Stimulated activated CD8-positive, alpha-beta memory T cell treated with anti-CD3 and anti-CD28 coated beads, Interleukin-15, amount 100 ng/mL, for 4 hours (primary cell): ENCODE data around the gene ABCA3.

Source experiments
- DNase-seq, 2 donors: peaks; one replicate each; pipeline ENCODE4 v3.0.0-alpha.2; 2020; ENCODE audit warnings: low read depth in 2 of 2

ABCA3 gene

GRCh38 chr16:2235234-2235651 lies 105.3 kb downstream of the ABCA3 start:
- DNase-seq, result no peak

GRCh38 chr16:2234813-2235170 lies 105.7 kb downstream of the ABCA3 start:
- no peak for DNase-seq

GRCh38 chr16:2233872-2234812 lies 106.4 kb downstream of the ABCA3 start:
- DNase-seq, result no peak

- DNase-seq, result no peak
Observed at GRCh38 chr16:2233046-2233775, 107.3 kb downstream of the ABCA3 start.

GRCh38 chr16:2232094-2232990 lies 108.2 kb downstream of the ABCA3 start:
- no peak for DNase-seq

- no peak for DNase-seq
Observed at GRCh38 chr16:2231016-2231931, 109.3 kb downstream of the ABCA3 start.

GRCh38 chr16:2230376-2230775 lies 110.2 kb downstream of the ABCA3 start:
- DNase-seq, result no peak

- no peak for DNase-seq
Observed at GRCh38 chr16:2229632-2230250, 110.8 kb downstream of the ABCA3 start.

- DNase-seq, result no peak
Observed at GRCh38 chr16:2229091-2229490, 111.4 kb downstream of the ABCA3 start.

GRCh38 chr16:2228161-2228824 lies 112.2 kb downstream of the ABCA3 start:
- DNase-seq, result no peak

- no peak for DNase-seq
Observed at GRCh38 chr16:2226918-2227317, 113.6 kb downstream of the ABCA3 start.

GRCh38 chr16:2226245-2226793 lies 114.2 kb downstream of the ABCA3 start:
- no peak for DNase-seq
